A549 (cell line): ENCODE measurements around the gene FOXO1.

Experiments
- CHD2 ChIP-seq: fragments of 150-350 bp; IDR thresholded peaks from 2 replicates; pipeline ENCODE4 v1.6.1; 2014; ENCODE audit warnings: low read length; ENCODE audit not compliant: partially characterized antibody
- JUN ChIP-seq, 2 experiments: fragments of >200 bp; sonication (Bioruptor Twin); formaldehyde crosslinking; IDR thresholded peaks; 2 replicates in 1 of 2; 3 replicates in 1 of 2; pipeline ENCODE4 v1.6.1; 2016 to 2017
- MAFK ChIP-seq: fragments of 450-650 bp; IDR thresholded peaks from 2 replicates; pipeline ENCODE4 v1.6.1; 2014; ENCODE audit not compliant: partially characterized antibody
- PHF8 ChIP-seq: fragments of 200-600 bp; sonication (generic); IDR thresholded peaks from 2 replicates; pipeline ENCODE4 v1.6.1; 2016; ENCODE audit warnings: low read depth, mild to moderate bottlenecking, antibody characterized with exemption, moderate library complexity, borderline replicate concordance
- RFX5 ChIP-seq: fragments of 450-650 bp; IDR thresholded peaks from 2 replicates; pipeline ENCODE4 v1.7.1; 2014; ENCODE audit warnings: antibody characterized with exemption, mild to moderate bottlenecking, moderate library complexity
- TF ChIP-seq, protein P1 (sequence below): fragments of >200 bp; sonication (Bioruptor Twin); formaldehyde crosslinking; IDR thresholded peaks from 3 replicates; pipeline ENCODE4 v1.5.1; 2016
- TF ChIP-seq, protein P2 (sequence below): IDR thresholded peaks from 2 replicates; pipeline ENCODE4 v1.6.1; 2012

DNA sequence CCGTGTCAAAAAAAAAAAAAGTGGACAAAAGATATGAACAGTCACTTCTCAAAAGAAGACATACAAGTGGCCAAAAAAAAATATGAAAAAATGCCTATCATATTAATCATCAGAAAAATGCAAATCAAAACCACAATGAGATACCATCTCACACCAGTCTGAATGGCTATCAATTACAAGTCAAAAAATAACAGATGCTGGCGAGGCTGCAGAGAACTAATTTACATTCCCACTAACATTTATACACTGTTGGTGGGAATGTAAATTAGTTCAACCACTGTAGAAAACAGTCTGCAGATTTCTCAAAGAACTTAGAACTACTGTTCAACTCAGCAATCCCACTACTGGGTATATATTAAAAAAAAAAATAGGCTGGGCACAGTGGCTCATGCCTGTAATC, 26.5 kb upstream of the FOXO1 start:
- TF ChIP-seq, protein P1, sequence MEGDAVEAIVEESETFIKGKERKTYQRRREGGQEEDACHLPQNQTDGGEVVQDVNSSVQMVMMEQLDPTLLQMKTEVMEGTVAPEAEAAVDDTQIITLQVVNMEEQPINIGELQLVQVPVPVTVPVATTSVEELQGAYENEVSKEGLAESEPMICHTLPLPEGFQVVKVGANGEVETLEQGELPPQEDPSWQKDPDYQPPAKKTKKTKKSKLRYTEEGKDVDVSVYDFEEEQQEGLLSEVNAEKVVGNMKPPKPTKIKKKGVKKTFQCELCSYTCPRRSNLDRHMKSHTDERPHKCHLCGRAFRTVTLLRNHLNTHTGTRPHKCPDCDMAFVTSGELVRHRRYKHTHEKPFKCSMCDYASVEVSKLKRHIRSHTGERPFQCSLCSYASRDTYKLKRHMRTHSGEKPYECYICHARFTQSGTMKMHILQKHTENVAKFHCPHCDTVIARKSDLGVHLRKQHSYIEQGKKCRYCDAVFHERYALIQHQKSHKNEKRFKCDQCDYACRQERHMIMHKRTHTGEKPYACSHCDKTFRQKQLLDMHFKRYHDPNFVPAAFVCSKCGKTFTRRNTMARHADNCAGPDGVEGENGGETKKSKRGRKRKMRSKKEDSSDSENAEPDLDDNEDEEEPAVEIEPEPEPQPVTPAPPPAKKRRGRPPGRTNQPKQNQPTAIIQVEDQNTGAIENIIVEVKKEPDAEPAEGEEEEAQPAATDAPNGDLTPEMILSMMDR = no peak
- TF ChIP-seq RFX5 = no peak
- TF ChIP-seq CHD2 = no peak
- TF ChIP-seq JUN (IDR thresholded peaks at IDR 0.05) = no peak
- TF ChIP-seq, protein P2, sequence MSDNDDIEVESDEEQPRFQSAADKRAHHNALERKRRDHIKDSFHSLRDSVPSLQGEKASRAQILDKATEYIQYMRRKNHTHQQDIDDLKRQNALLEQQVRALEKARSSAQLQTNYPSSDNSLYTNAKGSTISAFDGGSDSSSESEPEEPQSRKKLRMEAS = no peak
- TF ChIP-seq MAFK = no peak
- no peak for TF ChIP-seq PHF8
